ENCODE results near the gene WNT7A.

GRCh38 chr3:13927295-13927694 lies 47.4 kb upstream of the WNT7A start:
- TF ChIP-seq CTCF (IDR thresholded peaks at IDR 0.05), result no peak
- no peak for TF ChIP-seq POLR2A (IDR thresholded peaks at IDR 0.05)
